OCI-LY1 (cell line): ENCODE measurements around the gene CFAP141.

Experiments used
- CTCF ChIP-seq: fragments of 200-600 bp; sonication (generic), shearing (Covaris generic); IDR thresholded peaks from 2 replicates; pipeline ENCODE4 v1.5.1; 2017; ENCODE audit warnings: mild to moderate bottlenecking, antibody characterized with exemption, low read length, moderate library complexity, mixed read lengths
- EZH2 ChIP-seq: fragments of 200-600 bp; sonication (generic), shearing (Covaris generic); IDR thresholded peaks from 2 replicates; pipeline ENCODE4 v1.8.0; 2017; ENCODE audit warnings: borderline replicate concordance, mixed run types, mild to moderate bottlenecking, antibody characterized with exemption, low read length, moderate library complexity, mixed read lengths

GRCh38 chr1:154186852-154187501 lies 19.2 kb downstream of the CFAP141 start:
- no peak for TF ChIP-seq CTCF
- no peak for TF ChIP-seq EZH2
